B cell (primary cell): ENCODE data around the gene BRSK2. TPM values are rescaled to one million over a fixed set of nuclear protein-coding genes. Genes with fewer than 3 reads are reported as not detected.

ENCODE experiments used
- ATAC-seq: fragments of 200-7000 bp; cut with Tn5 transposase; one replicate; pipeline ENCODE4 v1.10.0; 2021; ENCODE audit warnings: low read depth, mild to moderate bottlenecking, moderate number of reproducible peaks, moderate library complexity
- CTCF ChIA-PET: fragments of 350-600 bp; sonication (Branson Sonifier 250); formaldehyde crosslinking; loops from one replicate; lab custom pipeline; 2021; ENCODE audit warnings: antibody characterized with exemption, inconsistent platforms; lab: Charles Lee
- POLR2A ChIA-PET: fragments of 350-600 bp; sonication (Branson Sonifier 250); formaldehyde crosslinking; loops from one replicate; lab custom pipeline; 2021; ENCODE audit warnings: antibody characterized with exemption; lab: Charles Lee
- DNase-seq: peaks from one replicate; pipeline ENCODE4 v3.0.0; 2013
- H2AFZ ChIP-seq: 2 replicates; pipeline ENCODE4 v1.6.1; 2012; ENCODE audit warnings: mild to moderate bottlenecking, low read depth, low read length; ENCODE audit not compliant: insufficient read depth, poor library complexity, severe bottlenecking
- H3K27ac ChIP-seq, 2 donors: 1 replicate in 1 of 2; 2 replicates in 1 of 2; pipeline ENCODE4 v1.5.1; 2012 to 2013; ENCODE audit warnings: low read length in 2 of 2, mild to moderate bottlenecking in 2 of 2, moderate library complexity in 1 of 2
- H3K27me3 ChIP-seq, 4 experiments: fragments of 200-600 bp in 1 of 4; sonication (generic) in 1 of 4; replicated peaks in 1 of 4; 1 replicate in 2 of 4; 2 replicates in 2 of 4; pipeline versions ENCODE4 v1.6.1 to v1.7.0; 2013 to 2016; ENCODE audit warnings: low read length in 3 of 4, mild to moderate bottlenecking in 2 of 4, mixed read lengths in 1 of 4, moderate library complexity in 1 of 4; ENCODE audit not compliant: insufficient read depth in 4 of 4, control insufficient read depth in 3 of 4; ENCODE audit errors: control extremely low read depth in 1 of 4
- H3K36me3 ChIP-seq, 2 experiments: replicated peaks in 1 of 2; 1 replicate in 1 of 2; 2 replicates in 1 of 2; pipeline versions ENCODE4 v1.6.1 to v1.7.1; 2013; ENCODE audit warnings: low read length in 1 of 2; ENCODE audit not compliant: insufficient read depth in 2 of 2, control insufficient read depth in 1 of 2; ENCODE audit errors: control extremely low read depth in 1 of 2, extremely low read depth in 1 of 2
- H3K4me1 ChIP-seq, 2 donors: fragments of 200-600 bp in 1 of 2; sonication (generic) in 1 of 2; 1 replicate in 1 of 2; 2 replicates in 1 of 2; pipeline versions ENCODE4 v1.5.1 to v1.6.1; 2013 to 2017; ENCODE audit warnings: low read length in 2 of 2; ENCODE audit not compliant: control insufficient read depth in 2 of 2, insufficient read depth in 2 of 2
- H3K4me2 ChIP-seq: replicated peaks from 2 replicates; pipeline ENCODE3; 2012; ENCODE audit warnings: mild to moderate bottlenecking, low read depth, low read length; ENCODE audit not compliant: poor library complexity, severe bottlenecking
- H3K4me3 ChIP-seq, 5 experiments: fragments of 200-600 bp in 1 of 5; sonication (generic) in 1 of 5; 1 replicate in 3 of 5; 2 replicates in 2 of 5; pipeline versions ENCODE4 v1.5.1 to v1.7.0; 2011 to 2016; ENCODE audit warnings: low read length in 4 of 5, mild to moderate bottlenecking in 4 of 5, low read depth in 2 of 5, control low read depth in 1 of 5, moderate library complexity in 1 of 5; ENCODE audit not compliant: insufficient read depth in 1 of 5; ENCODE audit errors: control extremely low read depth in 1 of 5, extremely low read depth in 1 of 5
- H3K79me2 ChIP-seq: fragments of 200-600 bp; sonication (generic); one replicate; pipeline ENCODE4 v1.6.0; 2016; ENCODE audit warnings: low read length; ENCODE audit not compliant: control insufficient read depth, insufficient read depth
- H3K9ac ChIP-seq: fragments of 200-600 bp; sonication (generic); 2 replicates; pipeline ENCODE4 v1.6.1; 2017; ENCODE audit warnings: mild to moderate bottlenecking, low read length, moderate library complexity
- H3K9me3 ChIP-seq, 3 donors: one replicate each; pipeline versions ENCODE4 v1.6.1 to v1.7.1; 2013; ENCODE audit warnings: low read length in 2 of 3; ENCODE audit not compliant: control insufficient read depth in 2 of 3, insufficient read depth in 1 of 3; ENCODE audit errors: control extremely low read depth in 1 of 3
- H4K20me1 ChIP-seq: 2 replicates; pipeline ENCODE4 v1.6.0; 2012; ENCODE audit warnings: mild to moderate bottlenecking, low read length; ENCODE audit not compliant: insufficient read depth, control insufficient read depth, poor library complexity, severe bottlenecking
- H3K27ac Mint-ChIP-seq: one replicate; pipeline ENCODE4 v1.8.0; 2021; ENCODE audit warnings: mixed read lengths
- H3K27me3 Mint-ChIP-seq: one replicate; pipeline ENCODE4 v1.8.0; 2021; ENCODE audit warnings: mixed read lengths
- H3K4me1 Mint-ChIP-seq: one replicate; pipeline ENCODE4 v1.8.0; 2021; ENCODE audit warnings: mixed read lengths
- H3K4me3 Mint-ChIP-seq: one replicate; pipeline ENCODE4 v1.8.0; 2021; ENCODE audit warnings: mixed read lengths
- H3K9me3 Mint-ChIP-seq: one replicate; pipeline ENCODE4 v1.8.0; 2022; ENCODE audit warnings: mixed read lengths; ENCODE audit not compliant: insufficient read depth
- CTCF ChIP-seq: fragments of 200-600 bp; IDR thresholded peaks from one replicate; pipeline ENCODE4 v1.8.0; 2022; ENCODE audit warnings: antibody characterized with exemption, mild to moderate bottlenecking
- EZH2 ChIP-seq: IDR thresholded peaks from 2 replicates; pipeline ENCODE4 v1.6.1; 2012; ENCODE audit warnings: borderline replicate concordance, low read depth, mild to moderate bottlenecking, moderate library complexity, low read length; ENCODE audit not compliant: insufficient read depth, poor library complexity, severe bottlenecking
- WGBS: methylation state at CpG from one replicate; pipeline ENCODE4 v1.1.5; 2013; ENCODE audit warnings: missing lambda C conversion rate; ENCODE audit not compliant: insufficient coverage; 5-methylcytosine and 5-hydroxymethylcytosine counted together
- intact Hi-C: fragments of 100-400 bp; cut with micrococcal nuclease; formaldehyde crosslinking; loops from one replicate; pipeline ENCODE4 v1.10.0; 2022
- polyA plus RNA-seq: library from polyadenylated mRNA; depleted of rRNA; stranded (reverse); fragments of >200 nt; gene quantifications from 2 replicates; pipeline ENCODE4 v1.2.3, GENCODE V29; 2012
- total RNA-seq, 2 donors: library from RNA; stranded (reverse); fragments of 120-200 nt in 1 of 2; gene quantifications; 1 replicate in 1 of 2; 2 replicates in 1 of 2; pipeline versions ENCODE4 v1.2.3 to v1.2.4, GENCODE V29; 2013 to 2022

The BRSK2 gene
- total and polyA plus RNA-seq, 2 donors (not counting 1 experiment from before 2014, with no cell fraction given) = 0.51 to 0.79 TPM

- DNase-seq (no peak), ATAC-seq (no peak)
- Histone ChIP-seq H3K9ac (no peak overlapping the region), H3K4me2 (no peak overlapping the region), H3K36me3 (no peaks in the 10 kb centered on the region), H3K27ac (no peak overlapping the region), H3K9me3 (peaks cover 0 to 13% (median 0%) of the 10 kb centered on the region in 3 donors), H3K27me3 (no peaks in the 10 kb centered on the region), H3K4me1 (no peaks in the 10 kb centered on the region), H3K79me2 (no peaks in the 10 kb centered on the region), H4K20me1 (no peaks in the 10 kb centered on the region), H2AFZ (no peak overlapping the region), H3K4me3 (no peak overlapping the region)
- WGBS = 98% methylated on average over 16 of the region's 16 CpGs
- no peak overlapping the region for H3K4me3 Mint-ChIP-seq
- H3K27ac Mint-ChIP-seq = no peak overlapping the region
- no peaks in the 10 kb centered on the region for H3K27me3 Mint-ChIP-seq
- H3K4me1 Mint-ChIP-seq = no peaks in the 10 kb centered on the region
- TF ChIP-seq CTCF (no peak), EZH2 (no peak)
- ChIA-PET CTCF (no interaction called here), POLR2A (no interaction called here)
- H3K9me3 Mint-ChIP-seq = no peaks in the 10 kb centered on the region
- intact Hi-C loops = no loop called here
These were observed 73.3 kb downstream of the BRSK2 start for GRCh38 chr11:1463056-1463455.

DNA sequence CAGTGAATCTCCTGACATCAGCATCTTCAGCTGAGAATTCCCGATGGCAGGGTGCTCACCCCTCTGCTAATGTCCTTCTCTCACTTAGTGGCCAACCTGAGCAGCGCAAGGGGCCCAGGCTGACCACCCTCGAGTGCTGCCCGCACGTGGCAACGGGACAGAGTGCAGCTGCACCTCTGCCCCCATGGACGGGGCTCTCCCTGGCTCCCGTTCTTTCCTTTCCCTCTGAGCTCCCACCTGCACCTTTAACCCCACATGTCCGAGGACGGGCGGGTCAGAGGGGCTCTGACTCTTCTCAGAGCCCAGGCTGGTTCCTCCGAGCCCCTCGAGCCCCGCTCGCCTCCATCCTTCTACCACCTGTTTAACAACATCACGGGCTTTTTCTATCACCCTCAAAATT, 77.0 kb downstream of the BRSK2 start:
- Histone ChIP-seq H3K79me2 (no peaks in the 10 kb centered on the region), H3K27me3 (no peaks in the 10 kb centered on the region), H3K9me3 (peaks cover 0 to 13% (median 0%) of the 10 kb centered on the region in 3 donors), H3K4me2 (no peak overlapping the region), H3K27ac (no peak overlapping the region), H3K4me3 (no peak overlapping the region), H2AFZ (no peak overlapping the region), H3K4me1 (no peaks in the 10 kb centered on the region), H4K20me1 (no peaks in the 10 kb centered on the region), H3K9ac (no peak overlapping the region), H3K36me3 (peaks cover 0 to 15% of the 10 kb centered on the region in 2 experiments)
- Mint-ChIP-seq H3K4me3 (no peak overlapping the region), H3K27ac (no peak overlapping the region), H3K27me3 (no peaks in the 10 kb centered on the region), H3K4me1 (no peaks in the 10 kb centered on the region), H3K9me3 (no peaks in the 10 kb centered on the region)
- ChIA-PET CTCF (no interaction called here), POLR2A (no interaction called here)
- intact Hi-C loops = no loop called here
- DNase-seq = no peak
- 93% methylated on average over 16 of the region's 16 CpGs for WGBS
- TF ChIP-seq CTCF (no peak), EZH2 (no peak)
- no peak for ATAC-seq
